GM18870 (cell line): ENCODE results near the gene OS9.
"Not testable (repeated sequence)": the region's sequence is repeated elsewhere in the genome, so short reads cannot be mapped to it uniquely, and the experiment has no call there.

Experiments
- ATAC-seq: cut with Tn5 transposase; IDR thresholded peaks from one replicate; pipeline ENCODE4 v1.9.1; 2021; ENCODE audit warnings: moderate library complexity; ENCODE audit not compliant: unreplicated experiment

OS9 gene

DNA sequence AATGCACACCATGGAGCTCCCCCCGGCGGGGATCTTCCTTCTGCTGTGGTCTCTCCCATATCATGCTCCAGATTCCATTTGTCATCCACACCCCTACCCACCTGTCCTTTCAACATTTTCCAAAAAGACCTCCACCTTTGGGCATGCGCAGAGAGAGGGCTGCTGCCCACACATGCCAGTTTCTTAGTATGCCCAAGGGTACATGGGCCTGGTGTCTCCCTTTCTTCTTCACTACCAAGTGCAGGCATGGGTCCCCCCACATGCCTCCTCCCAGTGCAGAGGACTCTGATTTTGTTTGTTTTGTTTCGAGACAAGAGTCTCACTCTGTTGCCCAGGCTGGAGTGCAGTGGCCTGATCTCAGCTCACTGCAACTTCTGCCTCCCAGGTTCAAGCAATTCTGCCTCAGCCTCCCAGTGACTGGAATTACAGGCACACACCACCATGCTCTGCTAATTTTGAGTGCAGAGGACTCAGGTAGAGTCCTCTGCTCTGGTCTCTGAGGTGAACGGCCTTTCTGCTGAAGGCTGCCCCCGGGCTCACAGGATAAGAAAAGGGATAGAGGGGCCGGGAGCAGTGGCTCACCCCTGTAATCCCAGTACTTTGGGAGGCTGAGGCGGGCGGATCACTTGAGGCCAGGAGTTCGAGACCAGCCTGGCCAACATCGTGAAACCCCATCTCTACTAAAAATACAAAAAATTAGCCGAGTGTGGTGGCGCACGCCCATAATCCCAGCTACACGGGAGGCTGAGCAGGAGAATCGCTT, 28.1 kb downstream of the OS9 start:
- ATAC-seq = not testable (repeated sequence)

GRCh38 chr12:57722716-57723629, 29.0 kb downstream of the OS9 start:
- no peak for ATAC-seq

DNA sequence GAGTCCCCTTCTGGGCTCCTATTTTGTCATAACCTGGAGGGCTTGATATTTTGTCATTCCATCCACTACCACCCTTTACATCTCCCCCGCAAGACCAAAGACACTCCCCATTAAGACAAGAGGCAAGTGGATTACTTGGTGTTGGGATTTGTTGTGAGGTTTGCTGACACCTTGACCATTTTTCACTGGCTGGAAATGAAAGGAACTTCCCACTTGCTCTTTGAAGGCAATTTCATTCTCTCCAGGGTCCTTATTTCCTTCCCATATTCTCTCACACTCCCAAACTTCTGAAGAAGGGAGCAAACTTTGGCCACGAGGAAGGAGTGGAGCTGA, 29.7 kb downstream of the OS9 start:
- no peak for ATAC-seq

GRCh38 chr12:57724003-57724935, 30.3 kb downstream of the OS9 start:
- no peak for ATAC-seq

- ATAC-seq = no peak
Measured at GRCh38 chr12:57724936-57725740, 31.2 kb downstream of the OS9 start.

- no peak for ATAC-seq
Measured at GRCh38 chr12:57725851-57726150, 31.9 kb downstream of the OS9 start.

GRCh38 chr12:57726151-57726883, 32.4 kb downstream of the OS9 start:
- no peak for ATAC-seq

DNA sequence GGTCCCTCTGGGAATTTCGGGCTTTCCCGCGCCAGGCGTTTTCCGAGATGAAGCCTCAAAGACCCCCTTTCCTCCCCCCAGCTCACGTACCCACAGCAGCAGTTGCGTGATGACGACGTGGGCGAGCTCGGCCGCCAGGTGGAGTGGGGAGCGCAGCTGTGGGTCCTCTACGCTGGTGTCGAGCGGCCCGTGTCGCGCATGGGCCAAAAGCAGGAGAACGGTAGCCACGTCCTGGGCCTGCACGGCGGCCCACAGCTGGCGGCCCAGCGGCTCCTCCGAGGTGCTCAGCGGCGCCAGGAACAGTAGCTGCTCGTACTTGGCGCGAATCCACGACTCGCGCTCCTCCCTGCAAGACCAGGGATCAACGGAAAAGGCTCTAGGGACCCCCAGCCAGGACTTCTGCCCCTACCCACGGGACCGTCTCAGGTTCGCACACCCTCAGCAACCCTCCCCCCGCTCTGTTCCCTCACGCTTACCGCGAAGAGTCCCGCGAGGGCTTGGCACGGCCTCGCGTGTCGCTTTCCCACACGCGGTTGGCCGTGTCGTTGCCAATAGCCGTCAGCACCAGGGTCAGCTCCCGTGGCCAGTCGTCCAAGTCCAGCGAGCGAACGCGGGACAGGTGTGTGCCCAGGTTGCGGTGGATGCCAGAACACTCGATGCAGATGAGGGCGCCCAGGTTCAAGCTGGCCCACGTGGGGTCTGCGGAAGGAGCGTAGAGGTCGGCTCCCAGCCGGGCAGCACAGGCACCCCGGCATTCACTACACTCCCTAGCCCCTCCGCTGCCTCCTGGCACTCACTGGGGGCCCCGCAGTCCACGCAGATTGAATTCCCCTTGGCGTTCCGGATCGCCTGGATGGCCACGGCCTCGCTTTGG, 33.2 kb downstream of the OS9 start:
- no peak for ATAC-seq

GRCh38 chr12:57727758-57728395, 33.9 kb downstream of the OS9 start:
- ATAC-seq = no peak

DNA sequence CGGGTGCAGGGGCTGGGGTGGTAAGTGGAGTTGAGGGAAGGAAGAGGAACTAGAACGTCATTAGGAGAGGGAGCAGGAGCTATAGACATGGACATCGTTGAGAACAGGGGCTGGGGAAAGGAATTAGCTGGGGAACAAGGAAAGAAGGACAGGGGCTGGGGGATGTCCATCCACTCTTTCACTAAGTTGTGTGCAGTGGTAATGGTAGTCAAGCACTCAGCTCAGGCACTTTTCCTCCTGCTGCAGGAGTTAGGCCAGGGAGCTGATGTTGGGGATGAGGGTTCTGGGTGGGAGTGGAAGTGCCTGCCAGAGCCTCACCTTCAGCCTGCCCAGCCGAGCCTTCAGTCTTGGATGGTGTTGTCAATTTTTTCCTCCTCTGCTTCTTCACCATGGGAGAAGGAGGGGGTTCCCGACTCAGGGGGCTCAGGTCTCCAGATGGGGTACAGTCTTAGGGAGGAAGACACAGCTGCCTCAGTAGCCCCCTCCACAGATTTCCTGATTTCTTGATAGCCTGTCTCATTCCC, 35.5 kb downstream of the OS9 start:
- ATAC-seq = no peak

- no peak for ATAC-seq
Measured at GRCh38 chr12:57730336-57731067, 36.6 kb downstream of the OS9 start.

GRCh38 chr12:57731411-57732080, 37.6 kb downstream of the OS9 start:
- ATAC-seq = no peak

- ATAC-seq = no peak
Measured at GRCh38 chr12:57732270-57732669, 38.3 kb downstream of the OS9 start.

GRCh38 chr12:57732726-57733593, 39.0 kb downstream of the OS9 start:
- ATAC-seq = no peak

DNA sequence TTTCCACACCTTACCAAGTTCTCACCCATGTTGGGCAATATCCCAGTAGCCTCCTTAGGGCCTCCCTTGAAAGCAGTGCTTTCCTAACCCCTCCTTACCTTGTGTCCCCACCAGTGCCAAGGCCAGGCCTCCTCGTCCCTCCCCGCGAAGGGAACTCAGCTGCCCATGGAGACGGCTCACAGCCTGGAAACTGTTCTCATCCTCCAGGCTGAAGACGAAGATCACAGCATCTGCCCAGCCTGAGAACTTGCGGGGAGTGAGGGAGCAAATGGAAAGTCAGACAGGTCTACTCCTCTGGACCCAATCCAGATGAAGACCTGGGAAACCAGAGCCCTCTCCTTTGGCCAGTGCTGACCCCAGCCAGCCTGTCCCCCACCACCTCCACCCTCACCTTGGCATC, 40.0 kb downstream of the OS9 start:
- no peak for ATAC-seq

- no peak for ATAC-seq
Measured at GRCh38 chr12:57734591-57734990, 40.7 kb downstream of the OS9 start.
